GM23338 (cell line): Measurements from ENCODE around the gene CD7. TPM values are rescaled to one million over a fixed set of nuclear protein-coding genes. Genes with fewer than 3 reads are reported as not detected.

Experiments
- ATAC-seq: fragments of 200-7000 bp; cut with Tn5 transposase; 3 replicates; pipeline ENCODE4 v1.9.1; 2020
- DNase-seq: peaks from one replicate; pipeline ENCODE4 v3.0.0-alpha.2; 2015; ENCODE audit warnings: low spot score
- H2AFZ ChIP-seq: fragments of 200-600 bp; sonication (generic); 2 replicates; pipeline ENCODE4 v1.8.0; 2016; ENCODE audit warnings: antibody characterized with exemption, mild to moderate bottlenecking, moderate library complexity
- H3F3A ChIP-seq: fragments of 200-600 bp; sonication (generic); replicated peaks from 2 replicates; pipeline ENCODE4 v1.8.0; 2017; ENCODE audit warnings: antibody characterized with exemption, mixed run types, low read depth
- H3K27ac ChIP-seq: fragments of 200-600 bp; sonication (generic); 2 replicates; pipeline ENCODE4 v1.6.1; 2016; ENCODE audit warnings: low read depth
- H3K27me3 ChIP-seq: fragments of 200-600 bp; sonication (generic); 2 replicates; pipeline ENCODE4 v1.8.0; 2016; ENCODE audit warnings: mild to moderate bottlenecking, mixed run types, moderate library complexity; ENCODE audit not compliant: insufficient read depth
- H3K36me3 ChIP-seq: fragments of 200-600 bp; sonication (generic); 2 replicates; pipeline ENCODE4 v1.8.0; 2016; ENCODE audit warnings: mild to moderate bottlenecking; ENCODE audit not compliant: insufficient read depth
- H3K4me1 ChIP-seq: fragments of 200-600 bp; sonication (generic); 2 replicates; pipeline ENCODE4 v1.8.0; 2016; ENCODE audit warnings: mild to moderate bottlenecking, moderate library complexity; ENCODE audit not compliant: insufficient read depth
- H3K4me2 ChIP-seq: fragments of 200-600 bp; sonication (generic); 2 replicates; pipeline ENCODE4 v1.7.1; 2017; ENCODE audit warnings: mixed run types
- H3K4me3 ChIP-seq: fragments of 200-600 bp; sonication (generic); 2 replicates; pipeline ENCODE4 v1.6.1; 2016; ENCODE audit warnings: mixed run types
- H3K79me2 ChIP-seq: fragments of 200-600 bp; sonication (generic); replicated peaks from 2 replicates; pipeline ENCODE4 v1.8.0; 2017; ENCODE audit warnings: mild to moderate bottlenecking; ENCODE audit not compliant: insufficient read depth
- H3K9me2 ChIP-seq: fragments of 200-600 bp; sonication (generic); 2 replicates; pipeline ENCODE4 v1.8.0; 2017; ENCODE audit not compliant: insufficient read depth
- H4K20me1 ChIP-seq: fragments of 200-600 bp; sonication (generic); replicated peaks from 2 replicates; pipeline ENCODE4 v1.8.0; 2017; ENCODE audit warnings: mild to moderate bottlenecking; ENCODE audit not compliant: insufficient read depth
- H3K27ac Mint-ChIP-seq: 2 replicates; pipeline ENCODE4 v1.8.0; 2020; ENCODE audit warnings: inconsistent platforms, mild to moderate bottlenecking, moderate library complexity, mixed read lengths
- H3K27me3 Mint-ChIP-seq: 3 replicates; pipeline ENCODE4 v1.8.0; 2022; ENCODE audit warnings: low read depth, mild to moderate bottlenecking, moderate library complexity, mixed read lengths, inconsistent platforms; ENCODE audit not compliant: insufficient read depth, poor library complexity
- H3K36me3 Mint-ChIP-seq: 3 replicates; pipeline ENCODE4 v1.8.0; 2021; ENCODE audit warnings: low read depth, mild to moderate bottlenecking, inconsistent platforms, moderate library complexity, mixed read lengths
- H3K4me1 Mint-ChIP-seq: 3 replicates; pipeline ENCODE4 v1.8.0; 2020; ENCODE audit warnings: mild to moderate bottlenecking, inconsistent platforms, mixed read lengths
- H3K4me3 Mint-ChIP-seq: 3 replicates; pipeline ENCODE4 v1.8.0; 2021; ENCODE audit warnings: moderate library complexity, mild to moderate bottlenecking, inconsistent platforms, mixed read lengths
- H3K9me3 Mint-ChIP-seq: 3 replicates; pipeline ENCODE4 v1.8.0; 2020; ENCODE audit warnings: moderate library complexity, mild to moderate bottlenecking, inconsistent platforms, mixed read lengths
- CREB1 ChIP-seq: fragments of 250-450 bp; sonication (Bioruptor Pico); IDR thresholded peaks from 2 replicates; pipeline ENCODE4 v1.5.0; 2020; ENCODE audit warnings: low read depth, mild to moderate bottlenecking, moderate library complexity
- EZH2 ChIP-seq: fragments of 200-600 bp; sonication (generic); IDR thresholded peaks from one replicate; pipeline ENCODE4 v1.8.0; 2017; ENCODE audit warnings: antibody characterized with exemption, mild to moderate bottlenecking, low read depth; ENCODE audit not compliant: unreplicated experiment
- ZNF114 ChIP-seq: fragments of 250-450 bp; sonication (Bioruptor Pico); IDR thresholded peaks from 2 replicates; pipeline ENCODE4 v1.5.0; 2020; ENCODE audit warnings: mild to moderate bottlenecking, moderate library complexity
- ZNF331 ChIP-seq: fragments of 250-450 bp; sonication (Bioruptor Pico); IDR thresholded peaks from 2 replicates; pipeline ENCODE4 v1.5.0; 2020; ENCODE audit warnings: low read depth, mild to moderate bottlenecking, moderate library complexity
- polyA plus RNA-seq: library from polyadenylated mRNA; unstranded; fragments of >200 nt; fragmentation: Nextera tagmentation; extraction: Ambion mirVana; gene quantifications from 2 replicates; pipeline ENCODE4 v1.2.1, GENCODE V29; 2016
- total RNA-seq: library from RNA; depleted of rRNA; stranded (reverse); fragments of >200 nt; shearing (Covaris generic); gene quantifications from 2 replicates; pipeline ENCODE4 v1.2.3, GENCODE V29; 2014
- TF ChIP-seq, protein P1 (sequence below): IDR thresholded peaks from 2 replicates; pipeline ENCODE4 v1.6.1; 2016; ENCODE audit warnings: antibody characterized with exemption

Gene CD7
- total and polyA plus RNA-seq, 2 experiments from 2014 or later: 0.42 to 0.44 TPM

DNA sequence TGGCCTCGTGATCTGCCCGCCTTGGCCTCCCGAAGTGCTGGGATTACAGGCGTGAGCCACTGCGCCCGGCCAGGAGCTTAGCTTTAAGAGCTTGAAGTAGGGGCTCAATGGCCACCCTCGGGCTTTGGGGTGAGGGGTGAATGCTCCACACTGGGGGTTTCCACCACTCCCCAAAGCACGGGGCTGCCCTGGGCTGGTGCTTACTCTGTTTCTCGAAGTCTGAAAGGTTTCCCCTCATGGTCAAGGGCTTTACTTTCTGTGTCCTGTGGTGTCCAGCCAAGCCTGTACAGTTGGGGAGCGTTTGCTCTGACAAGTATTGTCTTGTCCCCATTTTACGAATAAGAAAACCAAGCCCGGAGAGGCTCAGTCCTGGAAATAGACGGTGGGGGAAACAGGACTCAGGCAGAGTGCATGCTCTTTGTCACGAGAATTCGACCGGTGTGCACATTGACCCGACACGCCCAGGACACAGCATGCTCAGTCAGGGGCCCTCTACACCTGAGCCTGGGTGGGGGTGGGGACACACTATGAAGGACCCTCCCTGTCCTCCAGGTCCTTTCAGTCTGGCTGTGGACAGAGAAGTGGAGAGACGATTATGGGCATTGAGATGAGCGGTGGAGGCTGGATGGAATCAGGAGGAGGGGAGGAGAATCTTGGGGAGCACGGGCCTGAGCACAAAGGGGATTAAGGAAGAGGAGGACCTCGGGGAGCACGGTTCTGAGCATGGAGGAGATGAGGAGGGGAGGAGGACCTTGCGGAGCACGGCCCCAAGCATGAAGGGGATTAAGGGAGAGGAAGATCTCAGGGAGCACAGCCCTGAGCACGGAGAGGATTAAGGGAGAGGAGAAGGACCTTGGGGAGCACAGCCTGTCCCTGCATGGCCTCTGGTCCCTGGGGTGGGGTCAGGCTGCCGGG lies 7.5 kb downstream of the CD7 start:
- Histone ChIP-seq H3F3A (no peaks in the 10 kb centered on the region), H3K79me2 (no peaks in the 10 kb centered on the region), H2AFZ (no peak overlapping the region), H3K27ac (no peak overlapping the region), H3K9me2 (no peaks in the 10 kb centered on the region), H3K4me3 (no peak overlapping the region), H3K27me3 (no peaks in the 10 kb centered on the region), H3K36me3 (no peaks in the 10 kb centered on the region), H3K4me1 (no peaks in the 10 kb centered on the region), H3K4me2 (no peak overlapping the region), H4K20me1 (no peaks in the 10 kb centered on the region)
- ATAC-seq (no peak), DNase-seq (no peak)
- H3K9me3 Mint-ChIP-seq: no peaks in the 10 kb centered on the region; the same call in 2 of the 3 replicates
- no peaks in the 10 kb centered on the region for H3K4me1 Mint-ChIP-seq
- H3K4me3 Mint-ChIP-seq: no peak overlapping the region
- no peak overlapping the region for H3K27ac Mint-ChIP-seq
- TF ChIP-seq, protein P1, sequence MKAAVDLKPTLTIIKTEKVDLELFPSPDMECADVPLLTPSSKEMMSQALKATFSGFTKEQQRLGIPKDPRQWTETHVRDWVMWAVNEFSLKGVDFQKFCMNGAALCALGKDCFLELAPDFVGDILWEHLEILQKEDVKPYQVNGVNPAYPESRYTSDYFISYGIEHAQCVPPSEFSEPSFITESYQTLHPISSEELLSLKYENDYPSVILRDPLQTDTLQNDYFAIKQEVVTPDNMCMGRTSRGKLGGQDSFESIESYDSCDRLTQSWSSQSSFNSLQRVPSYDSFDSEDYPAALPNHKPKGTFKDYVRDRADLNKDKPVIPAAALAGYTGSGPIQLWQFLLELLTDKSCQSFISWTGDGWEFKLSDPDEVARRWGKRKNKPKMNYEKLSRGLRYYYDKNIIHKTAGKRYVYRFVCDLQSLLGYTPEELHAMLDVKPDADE: no peak
- TF ChIP-seq ZNF114 (CRISPR knock-in tag) (no peak), CREB1 (CRISPR knock-in tag) (no peak)
- H3K36me3 Mint-ChIP-seq: no peaks in the 10 kb centered on the region
- H3K27me3 Mint-ChIP-seq: peaks cover 9% of the 10 kb centered on the region

DNA sequence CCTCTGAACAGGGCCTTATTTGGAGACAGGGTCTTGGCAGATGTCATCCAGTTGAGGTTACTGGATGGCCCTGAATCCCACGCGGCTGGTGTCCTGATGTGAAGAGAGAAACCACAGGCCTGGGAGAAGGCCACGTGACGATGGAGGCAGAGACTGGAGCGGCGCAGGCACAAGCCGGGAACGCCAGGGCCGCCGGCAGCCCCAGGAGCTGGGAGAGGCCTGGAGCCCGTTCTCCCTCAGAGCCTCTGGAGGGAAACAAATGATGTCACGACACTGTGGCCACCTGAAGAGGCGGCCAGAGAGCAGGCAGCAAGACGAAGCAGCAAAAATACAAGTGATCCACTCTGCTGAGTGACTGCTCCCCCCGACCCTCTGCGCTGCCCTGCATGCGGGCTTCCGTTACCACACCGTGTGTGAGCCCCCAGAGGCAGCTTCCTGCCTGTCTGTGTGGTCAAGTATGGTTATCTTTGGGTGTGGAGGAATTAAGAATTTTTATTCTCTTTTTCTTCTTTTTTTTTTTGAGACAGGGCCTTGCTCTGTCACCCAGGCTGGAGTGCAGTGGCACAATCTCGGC lies 11.6 kb downstream of the CD7 start:
- H3K9me3 Mint-ChIP-seq: no peaks in the 10 kb centered on the region; the same call in 2 of the 3 replicates
- no peaks in the 10 kb centered on the region for H3F3A ChIP-seq
- TF ChIP-seq EZH2 (no peak), ZNF331 (CRISPR knock-in tag) (no peak)
- H3K27me3 ChIP-seq: no peaks in the 10 kb centered on the region
- H3K4me3 Mint-ChIP-seq: no peak overlapping the region
- H3K27ac ChIP-seq: no peak overlapping the region
- H3K27ac Mint-ChIP-seq: no peak overlapping the region
- H4K20me1 ChIP-seq: no peaks in the 10 kb centered on the region
- no peaks in the 10 kb centered on the region for H3K9me2 ChIP-seq
- H3K79me2 ChIP-seq: no peaks in the 10 kb centered on the region
- no peak overlapping the region for H3K4me3 ChIP-seq
- no peak for ATAC-seq
- H3K4me2 ChIP-seq: no peak overlapping the region
- H2AFZ ChIP-seq: no peak overlapping the region
- no peaks in the 10 kb centered on the region for H3K36me3 ChIP-seq
- H3K36me3 Mint-ChIP-seq: no peaks in the 10 kb centered on the region
- DNase-seq: no peak
- no peaks in the 10 kb centered on the region; the same call in 2 of the 3 replicates for H3K4me1 Mint-ChIP-seq
- H3K27me3 Mint-ChIP-seq: peaks cover 5% of the 10 kb centered on the region
- H3K4me1 ChIP-seq: no peaks in the 10 kb centered on the region
